Stimulated activated CD4-positive, alpha-beta T cell treated with anti-CD3 and anti-CD28 coated beads, TNF-alpha, amount 100 ng/mL, for 4 hours (primary cell): ENCODE results near the gene TGFBRAP1.
"Not testable (repeated sequence)": the region's sequence is repeated elsewhere in the genome, so short reads cannot be mapped to it uniquely, and the experiment has no call there.

ENCODE experiments used
- DNase-seq, 3 experiments: peaks; one replicate each; pipeline ENCODE4 v3.0.0-alpha.2; 2020; ENCODE audit warnings: low read depth in 3 of 3

TGFBRAP1 gene

DNA sequence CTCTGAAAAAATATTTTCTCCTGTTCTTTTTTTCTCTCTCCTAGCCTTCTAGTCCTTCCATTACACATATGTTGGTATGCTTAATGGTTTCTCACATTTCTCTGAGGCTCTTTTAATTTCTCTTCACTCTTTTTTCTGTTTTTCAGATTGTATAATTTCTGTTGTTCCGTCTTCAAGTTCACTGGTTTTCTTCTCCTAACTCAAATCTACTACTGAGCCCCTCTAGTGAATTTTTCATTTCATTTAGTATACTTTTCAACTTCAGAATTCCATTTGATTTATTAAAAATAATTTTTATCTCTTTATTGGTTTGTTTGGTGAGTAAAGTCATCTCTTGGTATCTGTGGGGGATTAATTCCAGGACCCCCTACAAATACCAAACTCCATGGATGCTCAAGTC, 27.6 kb upstream of the TGFBRAP1 start:
- DNase-seq, result no peak

DNA sequence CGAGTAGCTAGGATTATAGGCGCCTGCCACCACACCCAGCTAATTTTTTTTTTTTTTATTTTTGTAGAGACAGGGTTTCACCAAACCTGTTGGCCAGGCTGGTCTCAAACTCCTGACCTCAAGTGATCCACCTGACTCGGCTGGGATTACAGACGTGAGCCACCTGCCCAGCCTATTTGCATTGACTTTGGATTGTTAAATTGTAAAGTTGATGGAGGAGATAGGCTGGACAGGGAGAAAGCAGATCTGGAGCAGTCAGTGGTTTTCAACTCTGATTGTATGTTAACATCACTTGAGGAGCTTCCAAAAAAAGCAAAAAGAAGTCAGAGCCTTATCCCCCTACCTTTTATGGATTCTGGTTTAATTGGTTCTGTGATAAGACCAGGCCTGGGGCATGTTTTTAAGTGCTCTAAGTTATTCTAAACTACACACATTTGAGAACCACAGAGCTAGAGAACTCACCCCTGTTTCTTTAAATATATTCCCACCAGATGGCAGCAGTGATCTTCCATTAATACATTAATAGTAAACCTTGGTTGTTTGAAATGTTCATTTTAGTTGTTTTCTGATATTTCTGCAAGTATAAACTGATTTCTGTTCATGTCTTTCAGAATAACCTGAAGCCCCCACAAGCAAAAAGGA, 15.3 kb upstream of the TGFBRAP1 start:
- DNase-seq, result no peak

- DNase-seq, result no peak
These were observed 9.9 kb upstream of the TGFBRAP1 start for GRCh38 chr2:105339414-105339813.

DNA sequence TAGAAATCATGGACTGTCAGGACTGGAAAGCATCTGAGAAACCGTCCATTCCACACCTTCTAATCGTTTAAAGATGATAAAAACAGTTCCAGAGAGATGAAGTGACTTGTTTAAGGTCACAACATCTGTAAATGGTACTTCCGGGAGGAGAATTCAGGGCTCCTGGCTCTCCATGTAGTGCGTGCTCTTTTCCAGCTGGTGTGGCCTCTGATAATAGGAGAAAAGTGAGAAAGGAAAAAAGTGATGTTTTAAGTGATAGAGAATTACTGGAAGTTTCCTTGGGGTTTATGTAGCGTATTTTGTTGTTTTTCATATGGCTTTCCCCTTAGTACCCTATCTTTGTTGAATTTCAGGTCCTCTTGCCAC, 8.5 kb upstream of the TGFBRAP1 start:
- DNase-seq, result no peak

- peak; percentile 78 to 83 (median 81) for DNase-seq
These were observed 7.8 kb upstream of the TGFBRAP1 start, which contains the start of gene C2orf49 for GRCh38 chr2:105337122-105338019. C2orf49 (plus strand) TSS chr2:105337540; CDS start chr2:105337588, 48 bp downstream.

- DNase-seq, result no peak
These were observed 7.2 kb upstream of the TGFBRAP1 start for GRCh38 chr2:105336786-105337121.

DNA sequence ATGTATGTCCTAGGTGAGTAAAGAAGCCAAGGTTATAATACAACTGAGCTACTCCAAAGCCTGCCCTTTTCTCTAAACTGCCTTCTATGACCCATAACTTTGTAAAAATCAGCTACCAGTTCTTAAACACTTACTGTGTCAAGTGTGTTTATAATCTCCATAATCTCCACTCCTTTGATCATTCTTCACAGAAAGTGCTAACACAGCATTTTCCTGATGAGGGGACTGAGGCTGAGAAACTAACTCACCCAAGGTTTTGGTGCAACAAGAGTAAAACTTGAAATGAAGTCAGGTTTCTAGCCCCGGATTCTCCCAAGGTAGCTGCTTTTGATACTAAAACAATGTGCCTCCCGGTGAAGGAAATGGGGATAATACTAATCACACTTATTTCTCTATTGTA, 5.9 kb upstream of the TGFBRAP1 start:
- DNase-seq, result no peak

DNA sequence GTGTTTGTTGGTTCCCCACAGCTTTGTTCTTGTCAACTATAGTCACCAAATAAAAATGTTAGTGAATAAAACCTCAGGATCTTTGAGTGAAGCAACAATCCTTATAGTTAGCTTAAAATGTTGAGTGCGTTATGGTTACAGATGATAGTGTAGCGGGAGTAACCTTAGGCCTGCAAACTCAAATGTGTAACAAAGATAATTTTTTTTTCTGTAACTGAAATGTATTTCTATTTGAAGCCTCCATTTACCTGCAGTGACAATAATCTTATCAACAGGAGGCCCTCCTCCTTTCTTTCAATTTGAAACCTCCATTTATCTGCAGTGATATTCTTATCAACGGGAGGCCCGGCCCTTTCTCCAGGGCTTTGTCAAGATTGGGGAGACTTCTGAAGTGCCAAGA, 4.7 kb upstream of the TGFBRAP1 start:
- DNase-seq, result no peak

- no peak for DNase-seq
These were observed 1.3 kb upstream of the TGFBRAP1 start for GRCh38 chr2:105330681-105331375.

GRCh38 chr2:105329197-105329554, 359 bp downstream of the TGFBRAP1 start:
- peak in 2 of 3 experiments; percentile 20 for DNase-seq

GRCh38 chr2:105328281-105329196, 996 bp downstream of the TGFBRAP1 start:
- no peak for DNase-seq

- no peak for DNase-seq
These were observed 1.8 kb downstream of the TGFBRAP1 start for GRCh38 chr2:105327690-105328089.

DNA sequence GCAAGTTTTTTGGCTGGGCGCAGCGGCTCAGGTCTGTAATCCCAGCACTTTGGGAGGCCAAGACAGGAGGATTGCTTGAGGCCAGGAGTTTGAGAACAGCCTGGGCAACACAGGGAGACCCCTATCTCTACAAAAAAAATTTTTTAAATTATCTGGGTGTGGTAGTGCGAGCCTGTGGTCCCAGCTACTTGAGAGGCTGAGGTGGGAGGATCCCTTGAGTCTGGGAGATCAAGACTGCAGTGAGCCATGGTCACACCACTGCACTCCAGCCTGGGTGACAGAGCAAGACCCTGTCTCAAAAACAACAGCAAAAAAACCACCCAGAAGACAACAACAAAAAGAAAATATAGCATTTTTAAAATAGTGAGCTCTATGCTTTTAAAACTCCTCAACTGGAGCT, 2.3 kb downstream of the TGFBRAP1 start:
- DNase-seq, result not testable (repeated sequence)

GRCh38 chr2:105325389-105325963, 4.1 kb downstream of the TGFBRAP1 start:
- DNase-seq, result no peak

DNA sequence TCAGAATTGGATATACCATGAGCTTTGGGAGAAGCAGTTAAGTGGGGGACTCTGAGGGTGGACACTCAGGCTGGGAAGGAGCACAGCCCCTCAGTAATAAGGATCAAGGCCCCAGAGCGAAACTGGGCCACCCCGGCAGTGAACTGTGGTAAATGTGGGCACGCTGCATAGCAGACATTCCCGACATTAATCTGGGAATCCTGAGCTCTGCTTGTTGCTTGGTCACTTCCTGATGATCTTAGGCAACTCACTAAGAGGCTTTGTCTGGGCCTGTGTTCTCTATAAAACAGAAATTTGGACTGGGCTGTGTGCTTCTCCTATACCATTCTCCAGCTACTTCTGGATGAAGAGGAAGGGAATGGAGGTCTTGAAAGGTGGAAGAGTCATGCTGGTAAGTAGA, 4.8 kb downstream of the TGFBRAP1 start:
- DNase-seq, result no peak

DNA sequence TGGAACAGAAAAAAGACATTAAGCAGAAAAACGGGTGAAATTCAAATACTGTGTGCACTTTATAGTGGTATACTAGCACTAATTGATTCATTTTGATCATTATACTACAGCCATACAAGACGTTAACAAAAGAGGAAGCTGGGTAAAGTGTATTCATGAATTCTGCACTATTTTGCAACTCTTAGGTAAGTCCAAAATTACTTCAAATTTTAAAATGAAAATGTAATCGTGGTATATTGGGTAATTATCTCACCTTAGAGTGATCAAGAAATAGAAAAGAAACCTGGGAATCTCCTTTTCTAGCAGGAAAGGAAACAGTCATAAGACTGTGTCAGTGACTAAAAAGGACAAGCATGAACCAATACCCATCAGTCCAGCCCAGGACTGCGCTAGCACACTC, 5.4 kb downstream of the TGFBRAP1 start:
- DNase-seq, result no peak

- no peak for DNase-seq
These were observed 6.4 kb downstream of the TGFBRAP1 start for GRCh38 chr2:105323111-105323510.

- DNase-seq, result no peak
These were observed 7.5 kb downstream of the TGFBRAP1 start for GRCh38 chr2:105321875-105322646.

DNA sequence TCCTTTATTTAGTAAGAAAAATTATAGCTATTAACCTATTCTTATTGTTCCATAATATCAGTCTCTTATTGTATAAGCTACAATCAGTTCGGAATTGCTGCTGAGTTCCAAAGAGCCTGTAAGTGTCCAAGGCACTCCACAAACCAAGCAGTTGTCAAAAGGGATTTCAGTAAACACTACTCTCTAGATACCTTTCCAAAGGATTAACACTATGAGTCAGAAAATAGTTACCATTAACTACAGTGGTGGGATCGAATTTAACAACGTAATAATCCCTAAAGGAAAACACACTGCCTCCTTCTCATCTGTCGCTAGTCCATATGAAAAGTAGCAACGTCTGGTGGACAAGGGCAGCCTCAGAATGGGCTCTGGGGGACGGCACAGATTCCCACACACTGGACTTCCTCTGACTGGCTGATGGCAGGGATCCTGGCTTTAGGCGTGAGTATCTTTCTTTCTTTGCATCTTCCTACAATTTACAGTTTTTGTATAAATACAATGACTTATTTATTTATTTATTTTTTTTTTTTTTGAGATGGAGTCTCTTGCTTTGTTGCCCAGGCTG, 8.8 kb downstream of the TGFBRAP1 start:
- no peak for DNase-seq

GRCh38 chr2:105317937-105318336, 11.6 kb downstream of the TGFBRAP1 start:
- DNase-seq, result no peak
